Measurements from ENCODE around the gene ZNF273.

DNA sequence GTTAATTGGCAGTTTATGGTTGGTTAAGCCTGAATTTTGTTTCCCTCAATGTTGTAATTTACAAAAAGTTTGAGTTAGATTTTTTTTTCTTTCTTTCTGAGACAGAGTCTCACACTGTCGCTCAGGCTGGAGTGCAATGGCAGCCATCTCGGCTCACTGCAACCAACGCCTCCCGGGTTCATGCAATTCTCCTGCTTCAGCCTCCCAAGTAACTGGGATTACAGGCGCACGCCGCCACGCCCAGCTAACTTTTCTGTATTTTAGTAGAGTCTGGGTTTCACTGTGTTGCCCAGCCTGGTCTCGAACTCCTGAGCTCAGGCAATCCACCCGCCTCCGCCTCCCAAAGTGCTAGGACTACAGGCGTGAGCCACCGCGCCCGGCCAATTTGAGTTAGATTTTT lies 935 bp downstream of the ZNF273 start:
- no peak for TF ChIP-seq ZC3H10 (CRISPR knock-in tag; IDR thresholded peaks at IDR 0.05)
- TF ChIP-seq, protein P1, sequence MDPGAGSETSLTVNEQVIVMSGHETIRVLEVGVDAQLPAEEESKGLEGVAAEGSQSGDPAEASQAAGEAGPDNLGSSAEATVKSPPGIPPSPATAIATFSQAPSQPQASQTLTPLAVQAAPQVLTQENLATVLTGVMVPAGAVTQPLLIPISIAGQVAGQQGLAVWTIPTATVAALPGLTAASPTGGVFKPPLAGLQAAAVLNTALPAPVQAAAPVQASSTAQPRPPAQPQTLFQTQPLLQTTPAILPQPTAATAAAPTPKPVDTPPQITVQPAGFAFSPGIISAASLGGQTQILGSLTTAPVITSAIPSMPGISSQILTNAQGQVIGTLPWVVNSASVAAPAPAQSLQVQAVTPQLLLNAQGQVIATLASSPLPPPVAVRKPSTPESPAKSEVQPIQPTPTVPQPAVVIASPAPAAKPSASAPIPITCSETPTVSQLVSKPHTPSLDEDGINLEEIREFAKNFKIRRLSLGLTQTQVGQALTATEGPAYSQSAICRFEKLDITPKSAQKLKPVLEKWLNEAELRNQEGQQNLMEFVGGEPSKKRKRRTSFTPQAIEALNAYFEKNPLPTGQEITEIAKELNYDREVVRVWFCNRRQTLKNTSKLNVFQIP (CRISPR knock-in tag; IDR thresholded peaks at IDR 0.05; ENCODE audit: borderline replicate concordance, low read depth): no peak
- no peak for TF ChIP-seq GLIS3 (CRISPR knock-in tag; IDR thresholded peaks at IDR 0.05)
- TF ChIP-seq, protein P2, sequence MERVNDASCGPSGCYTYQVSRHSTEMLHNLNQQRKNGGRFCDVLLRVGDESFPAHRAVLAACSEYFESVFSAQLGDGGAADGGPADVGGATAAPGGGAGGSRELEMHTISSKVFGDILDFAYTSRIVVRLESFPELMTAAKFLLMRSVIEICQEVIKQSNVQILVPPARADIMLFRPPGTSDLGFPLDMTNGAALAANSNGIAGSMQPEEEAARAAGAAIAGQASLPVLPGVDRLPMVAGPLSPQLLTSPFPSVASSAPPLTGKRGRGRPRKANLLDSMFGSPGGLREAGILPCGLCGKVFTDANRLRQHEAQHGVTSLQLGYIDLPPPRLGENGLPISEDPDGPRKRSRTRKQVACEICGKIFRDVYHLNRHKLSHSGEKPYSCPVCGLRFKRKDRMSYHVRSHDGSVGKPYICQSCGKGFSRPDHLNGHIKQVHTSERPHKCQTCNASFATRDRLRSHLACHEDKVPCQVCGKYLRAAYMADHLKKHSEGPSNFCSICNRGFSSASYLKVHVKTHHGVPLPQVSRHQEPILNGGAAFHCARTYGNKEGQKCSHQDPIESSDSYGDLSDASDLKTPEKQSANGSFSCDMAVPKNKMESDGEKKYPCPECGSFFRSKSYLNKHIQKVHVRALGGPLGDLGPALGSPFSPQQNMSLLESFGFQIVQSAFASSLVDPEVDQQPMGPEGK (CRISPR knock-in tag; IDR thresholded peaks at IDR 0.05; ENCODE audit: borderline replicate concordance): no peak
- no peak for TF ChIP-seq ZFP30 (CRISPR knock-in tag; IDR thresholded peaks at IDR 0.05)
- TF ChIP-seq ZFP3 (CRISPR knock-in tag; IDR thresholded peaks at IDR 0.05): no peak
- no peak for TF ChIP-seq ESRRG (CRISPR knock-in tag; IDR thresholded peaks at IDR 0.05)
- TF ChIP-seq, protein P3, sequence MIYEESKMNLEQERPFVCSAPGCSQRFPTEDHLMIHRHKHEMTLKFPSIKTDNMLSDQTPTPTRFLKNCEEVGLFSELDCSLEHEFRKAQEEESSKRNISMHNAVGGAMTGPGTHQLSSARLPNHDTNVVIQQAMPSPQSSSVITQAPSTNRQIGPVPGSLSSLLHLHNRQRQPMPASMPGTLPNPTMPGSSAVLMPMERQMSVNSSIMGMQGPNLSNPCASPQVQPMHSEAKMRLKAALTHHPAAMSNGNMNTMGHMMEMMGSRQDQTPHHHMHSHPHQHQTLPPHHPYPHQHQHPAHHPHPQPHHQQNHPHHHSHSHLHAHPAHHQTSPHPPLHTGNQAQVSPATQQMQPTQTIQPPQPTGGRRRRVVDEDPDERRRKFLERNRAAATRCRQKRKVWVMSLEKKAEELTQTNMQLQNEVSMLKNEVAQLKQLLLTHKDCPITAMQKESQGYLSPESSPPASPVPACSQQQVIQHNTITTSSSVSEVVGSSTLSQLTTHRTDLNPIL (CRISPR knock-in tag; IDR thresholded peaks at IDR 0.05; ENCODE audit: low read depth): no peak

Data from SK-N-SH treated with all-trans-retinoic acid at 6 μM for 48 hours (cell line).